HepG2 (cell line): ENCODE measurements around the gene COLQ.

ENCODE experiments used
- EP300 ChIP-seq, 3 experiments: sonication (generic) in 1 of 3; formaldehyde crosslinking in 1 of 3; IDR thresholded peaks; 2 replicates each; pipeline versions ENCODE4 v1.5.1 to v1.6.1; 2011 to 2020; ENCODE audit warnings: low read depth in 2 of 3, low read length in 2 of 3, borderline replicate concordance in 1 of 3, improper control_type of control experiment in 1 of 3, mild to moderate bottlenecking in 1 of 3, missing genetic modification reagents in 1 of 3, moderate library complexity in 1 of 3
- RNF2 ChIP-seq: fragments of 450-650 bp; conservative IDR thresholded peaks from 2 replicates; pipeline ENCODE4 v1.6.1; 2016; ENCODE audit warnings: low read depth
- ZNF335 ChIP-seq: sonication (generic); formaldehyde crosslinking; IDR thresholded peaks from 2 replicates; pipeline ENCODE4 v1.4.0; 2020; ENCODE audit warnings: missing genetic modification reagents

GRCh38 chr3:15440891-15441290 is 80.6 kb downstream of the COLQ start:
- TF ChIP-seq ZNF335 (CRISPR knock-in tag): no peak
- no peak for TF ChIP-seq RNF2
- TF ChIP-seq EP300 (IDR thresholded peaks at IDR 0.05; ENCODE audit: low read depth in 2 of 2, low read length in 2 of 2): no peak
- TF ChIP-seq EP300 (CRISPR knock-in tag; IDR thresholded peaks at IDR 0.05; ENCODE audit: borderline replicate concordance): no peak
